Activated CD4-positive, alpha-beta T cell treated with anti-CD3 and anti-CD28 coated beads for 4 hours (primary cell): ENCODE data around the gene TANC1.
"Not testable (repeated sequence)": the region's sequence is repeated elsewhere in the genome, so short reads cannot be mapped to it uniquely, and the experiment has no call there.

Experiments used
- DNase-seq, 2 donors: peaks; one replicate each; pipeline ENCODE4 v3.0.0-alpha.2; 2020

The TANC1 gene

GRCh38 chr2:159093497-159093896 lies 125.1 kb downstream of the TANC1 start:
- DNase-seq = no peak

GRCh38 chr2:159094173-159094737 lies 125.8 kb downstream of the TANC1 start:
- DNase-seq = no peak

- DNase-seq = no peak
Observed at GRCh38 chr2:159095813-159096212, 127.4 kb downstream of the TANC1 start.

- not testable (repeated sequence) for DNase-seq
Observed at GRCh38 chr2:159096302-159096855, 127.9 kb downstream of the TANC1 start.

GRCh38 chr2:159096901-159097300 lies 128.5 kb downstream of the TANC1 start:
- DNase-seq = no peak

GRCh38 chr2:159098361-159098760 lies 129.9 kb downstream of the TANC1 start:
- DNase-seq = no peak

- DNase-seq = no peak
Observed at GRCh38 chr2:159098921-159099411, 130.5 kb downstream of the TANC1 start.

- DNase-seq = no peak
Observed at GRCh38 chr2:159101755-159102489, 133.5 kb downstream of the TANC1 start.

GRCh38 chr2:159103411-159103810 lies 135.0 kb downstream of the TANC1 start:
- DNase-seq = no peak

GRCh38 chr2:159106109-159106508 lies 137.7 kb downstream of the TANC1 start:
- DNase-seq = no peak

GRCh38 chr2:159108181-159108893 lies 139.9 kb downstream of the TANC1 start:
- no peak for DNase-seq

- DNase-seq = no peak
Observed at GRCh38 chr2:159109517-159109916, 141.1 kb downstream of the TANC1 start.

- DNase-seq = no peak
Observed at GRCh38 chr2:159110784-159111183, 142.3 kb downstream of the TANC1 start.

- DNase-seq = no peak
Observed at GRCh38 chr2:159111346-159111927, 143.0 kb downstream of the TANC1 start.

- DNase-seq = no peak
Observed at GRCh38 chr2:159114835-159115234, 146.4 kb downstream of the TANC1 start.

GRCh38 chr2:159116922-159117321 lies 148.5 kb downstream of the TANC1 start:
- no peak for DNase-seq

- no peak for DNase-seq
Observed at GRCh38 chr2:159117658-159118057, 149.2 kb downstream of the TANC1 start.

GRCh38 chr2:159118115-159118858 lies 149.8 kb downstream of the TANC1 start:
- peak; percentile 71 to 78 for DNase-seq

GRCh38 chr2:159118859-159119500 lies 150.5 kb downstream of the TANC1 start:
- DNase-seq = no peak

GRCh38 chr2:159119652-159120257 lies 151.3 kb downstream of the TANC1 start:
- no peak for DNase-seq

- no peak for DNase-seq
Observed at GRCh38 chr2:159123786-159124185, 155.3 kb downstream of the TANC1 start.
